ENCODE data around the gene TRIO.

GRCh38 chr5:14127587-14127986 lies 15.6 kb upstream of the TRIO start:
- TF ChIP-seq YY1 (IDR thresholded peaks at IDR 0.05; ENCODE audit: low read depth) (no peak), CTCF (IDR thresholded peaks at IDR 0.05) (no peak), GABPA (IDR thresholded peaks at IDR 0.05; ENCODE audit: low read depth) (no peak), MXI1 (IDR thresholded peaks at IDR 0.05; ENCODE audit: low read depth, low read length) (no peak), REST (IDR thresholded peaks at IDR 0.05; ENCODE audit: low read depth, low read length) (no peak)
